Liver (tissue), 9 donors: Measurements from ENCODE around the gene METTL15. TPM values are rescaled to one million over a fixed set of nuclear protein-coding genes. Genes with fewer than 3 reads are reported as not detected.

Experiments used
- DNase-seq: peaks from one replicate; pipeline ENCODE4 v3.0.0-alpha.2; 2017; ENCODE audit warnings: low spot score
- H3K27ac ChIP-seq, 2 donors: one replicate each; pipeline ENCODE4 v1.7.0; 2013; ENCODE audit warnings: inconsistent platforms in 2 of 2, low read length in 2 of 2, control low read depth in 1 of 2, low read depth in 1 of 2, mild to moderate bottlenecking in 1 of 2
- H3K27me3 ChIP-seq, 4 donors: one replicate each; pipeline versions ENCODE4 v1.6.1 to v1.7.0; 2013; ENCODE audit warnings: low read length in 3 of 4, inconsistent platforms in 1 of 4, mild to moderate bottlenecking in 1 of 4, moderate library complexity in 1 of 4; ENCODE audit not compliant: control insufficient read depth in 4 of 4, insufficient read depth in 4 of 4
- H3K36me3 ChIP-seq, 4 donors: one replicate each; pipeline versions ENCODE4 v1.6.1 to v1.7.0; 2013; ENCODE audit warnings: low read length in 3 of 4, mild to moderate bottlenecking in 3 of 4, low read depth in 1 of 4, moderate library complexity in 1 of 4; ENCODE audit not compliant: control insufficient read depth in 4 of 4, insufficient read depth in 3 of 4
- H3K4me1 ChIP-seq, 4 donors: one replicate each; pipeline versions ENCODE4 v1.6.1 to v1.7.0; 2013; ENCODE audit warnings: low read length in 3 of 4, mild to moderate bottlenecking in 3 of 4, moderate library complexity in 1 of 4; ENCODE audit not compliant: control insufficient read depth in 4 of 4, insufficient read depth in 4 of 4
- H3K4me3 ChIP-seq, 3 donors: one replicate each; pipeline versions ENCODE4 v1.6.1 to v1.7.0; 2013; ENCODE audit warnings: low read length in 3 of 3, control low read depth in 1 of 3, low read depth in 1 of 3, mild to moderate bottlenecking in 1 of 3
- H3K9ac ChIP-seq, 2 donors: one replicate each; pipeline ENCODE4 v1.7.0; 2013; ENCODE audit warnings: low read length in 2 of 2, mild to moderate bottlenecking in 2 of 2, moderate library complexity in 2 of 2, control low read depth in 1 of 2, low read depth in 1 of 2
- H3K9me3 ChIP-seq, 4 donors: one replicate each; pipeline versions ENCODE4 v1.6.1 to v1.7.0; 2013; ENCODE audit warnings: low read length in 3 of 4; ENCODE audit not compliant: control insufficient read depth in 4 of 4
- FOXA1 ChIP-seq: IDR thresholded peaks from 2 replicates; pipeline ENCODE4 v1.6.1; 2016; ENCODE audit warnings: antibody characterized with exemption
- FOXA2 ChIP-seq: IDR thresholded peaks from 2 replicates; pipeline ENCODE4 v1.6.1; 2016; ENCODE audit warnings: antibody characterized with exemption
- GABPA ChIP-seq, 2 donors: IDR thresholded peaks in 1 of 2; conservative IDR thresholded peaks in 1 of 2; 2 replicates each; pipeline ENCODE4 v1.6.1; 2016; ENCODE audit warnings: antibody characterized with exemption in 2 of 2, mild to moderate bottlenecking in 1 of 2, moderate library complexity in 1 of 2
- HNF4A ChIP-seq, 2 donors: conservative IDR thresholded peaks; 2 replicates each; pipeline ENCODE4 v1.6.1; 2016; ENCODE audit warnings: antibody characterized with exemption in 2 of 2, mild to moderate bottlenecking in 2 of 2
- HNF4G ChIP-seq: IDR thresholded peaks from 2 replicates; pipeline ENCODE4 v1.6.1; 2016; ENCODE audit warnings: antibody characterized with exemption
- NR2F2 ChIP-seq: IDR thresholded peaks from 2 replicates; pipeline ENCODE4 v1.6.1; 2016; ENCODE audit warnings: antibody characterized with exemption
- RAD21 ChIP-seq, 2 donors: IDR thresholded peaks; 2 replicates each; pipeline ENCODE4 v1.6.1; 2016; ENCODE audit warnings: antibody characterized with exemption in 2 of 2, mild to moderate bottlenecking in 2 of 2
- RXRA ChIP-seq, 2 donors: IDR thresholded peaks; 2 replicates each; pipeline ENCODE4 v1.6.1; 2017 to 2018; ENCODE audit warnings: antibody characterized with exemption in 2 of 2, mild to moderate bottlenecking in 1 of 2
- SP1 ChIP-seq: IDR thresholded peaks from 2 replicates; pipeline ENCODE4 v1.6.1; 2018; ENCODE audit warnings: antibody characterized with exemption, mild to moderate bottlenecking
- TAF1 ChIP-seq: conservative IDR thresholded peaks from 2 replicates; pipeline ENCODE4 v1.6.1; 2016; ENCODE audit warnings: antibody characterized with exemption, mild to moderate bottlenecking
- YY1 ChIP-seq: IDR thresholded peaks from 2 replicates; pipeline ENCODE4 v1.6.1; 2016; ENCODE audit warnings: antibody characterized with exemption, mild to moderate bottlenecking
- WGBS: extraction: QIAGEN DNeasy Blood & Tissue Kit; methylation state at CpG from one replicate; pipeline ENCODE4 v1.1.7; 2013; 5-methylcytosine and 5-hydroxymethylcytosine counted together
- polyA plus RNA-seq, 2 donors: library from polyadenylated mRNA; stranded (reverse) in 1 of 2; unstranded in 1 of 2; fragments of 200-250 nt in 1 of 2; fragments of >200 nt in 1 of 2; fragmentation: Nextera tagmentation in 1 of 2; extraction: Ambion mirVana in 1 of 2; gene quantifications; one replicate each; pipeline versions ENCODE4 v1.2.1 to v1.2.3, GENCODE V29; 2013 to 2015
- total RNA-seq, 2 donors: library from RNA; depleted of rRNA; stranded (reverse); fragments of >200 nt; gene quantifications; one replicate each; pipeline ENCODE4 v1.2.3, GENCODE V29; 2014
- TF ChIP-seq, protein P1 (sequence below): IDR thresholded peaks from 2 replicates; pipeline ENCODE4 v1.6.1; 2016; ENCODE audit warnings: antibody characterized with exemption
- TF ChIP-seq, protein P2 (sequence below): IDR thresholded peaks from 2 replicates; pipeline ENCODE4 v1.6.1; 2016; ENCODE audit warnings: antibody characterized with exemption
- TF ChIP-seq, protein P3 (sequence below): fragments of 150-350 bp; IDR thresholded peaks from 2 replicates; pipeline ENCODE4 v1.5.1; 2017; ENCODE audit warnings: improper control_type of control experiment, low read depth, low read length; ENCODE audit not compliant: missing input control
- TF ChIP-seq, protein P4 (sequence below): IDR thresholded peaks from 2 replicates; pipeline ENCODE4 v1.6.1; 2016; ENCODE audit warnings: antibody characterized with exemption
- donor health status: healthy.
- donor health status: healthy.
- donor health status: healthy.
- donor health status: healthy.
- donor health status: healthy.

The METTL15 gene
- total and polyA plus RNA-seq, 4 donors = 4.1 to 11.5 (median 8.1) TPM

DNA sequence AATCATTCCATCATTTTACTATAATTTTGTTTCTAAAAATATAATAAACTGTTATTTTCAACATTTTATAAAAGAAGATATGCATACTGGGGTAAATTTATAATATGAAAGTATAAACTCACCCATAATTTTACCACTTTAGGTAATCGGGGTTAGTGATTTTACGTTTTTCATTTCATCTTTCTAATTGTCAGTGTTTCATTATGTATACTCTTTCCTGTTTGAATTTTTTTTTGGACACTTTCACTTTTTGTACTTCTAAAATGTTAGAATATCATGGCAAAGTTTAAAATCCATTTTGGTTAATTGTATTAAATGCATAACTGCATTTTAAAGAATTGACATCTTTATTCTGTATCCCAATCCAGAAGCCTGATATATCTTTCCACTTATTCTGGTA is 115.8 kb downstream of the METTL15 start:
- TF ChIP-seq, protein P1, sequence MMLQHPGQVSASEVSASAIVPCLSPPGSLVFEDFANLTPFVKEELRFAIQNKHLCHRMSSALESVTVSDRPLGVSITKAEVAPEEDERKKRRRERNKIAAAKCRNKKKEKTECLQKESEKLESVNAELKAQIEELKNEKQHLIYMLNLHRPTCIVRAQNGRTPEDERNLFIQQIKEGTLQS = no peak
- no peak for TF ChIP-seq HNF4A (conservative IDR thresholded peaks at IDR 0.05)
- no peak for TF ChIP-seq HNF4G
- TF ChIP-seq FOXA2 = no peak
- TF ChIP-seq TAF1 = no peak
- no peak for TF ChIP-seq RXRA (IDR thresholded peaks at IDR 0.05)
- no peak for TF ChIP-seq RAD21 (IDR thresholded peaks at IDR 0.05)
- no peaks in the 10 kb centered on the region for H3K27me3 ChIP-seq
- H3K36me3 ChIP-seq = no peaks in the 10 kb centered on the region
- H3K9ac ChIP-seq = no peak overlapping the region
- no peak for DNase-seq
- H3K4me1 ChIP-seq = no peaks in the 10 kb centered on the region
- WGBS = 92% methylated on average over 2 of the region's 2 CpGs
- no peak overlapping the region for H3K27ac ChIP-seq
- no peak overlapping the region for H3K4me3 ChIP-seq
- no peaks in the 10 kb centered on the region for H3K9me3 ChIP-seq

DNA sequence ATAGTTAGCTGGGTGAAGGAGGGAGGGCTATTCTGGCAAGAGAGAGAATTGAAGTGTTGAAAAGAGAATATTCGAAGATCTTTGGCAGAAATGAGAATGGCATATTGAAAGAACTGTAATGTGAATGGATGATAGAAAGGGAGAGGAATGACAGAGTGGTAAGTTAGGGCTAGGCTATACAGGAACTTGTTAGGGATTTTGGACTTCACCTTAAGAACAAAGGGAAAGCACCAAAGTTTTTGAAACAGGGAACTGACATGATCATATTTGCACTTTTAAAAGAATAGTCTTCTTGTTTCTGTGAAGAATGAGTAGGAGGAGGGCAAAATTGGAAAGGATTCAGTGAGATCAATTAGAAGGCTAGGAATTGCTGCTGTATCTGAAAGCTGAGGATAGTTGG is 119.3 kb downstream of the METTL15 start:
- TF ChIP-seq, protein P2, sequence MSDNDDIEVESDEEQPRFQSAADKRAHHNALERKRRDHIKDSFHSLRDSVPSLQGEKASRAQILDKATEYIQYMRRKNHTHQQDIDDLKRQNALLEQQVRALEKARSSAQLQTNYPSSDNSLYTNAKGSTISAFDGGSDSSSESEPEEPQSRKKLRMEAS = no peak
- TF ChIP-seq FOXA2 = no peak
- TF ChIP-seq NR2F2 = no peak
- TF ChIP-seq FOXA1 = no peak
- TF ChIP-seq GABPA (IDR thresholded peaks at IDR 0.05 in 1 of 2, conservative IDR thresholded peaks at IDR 0.05 in 1 of 2) = no peak
- TF ChIP-seq, protein P3, sequence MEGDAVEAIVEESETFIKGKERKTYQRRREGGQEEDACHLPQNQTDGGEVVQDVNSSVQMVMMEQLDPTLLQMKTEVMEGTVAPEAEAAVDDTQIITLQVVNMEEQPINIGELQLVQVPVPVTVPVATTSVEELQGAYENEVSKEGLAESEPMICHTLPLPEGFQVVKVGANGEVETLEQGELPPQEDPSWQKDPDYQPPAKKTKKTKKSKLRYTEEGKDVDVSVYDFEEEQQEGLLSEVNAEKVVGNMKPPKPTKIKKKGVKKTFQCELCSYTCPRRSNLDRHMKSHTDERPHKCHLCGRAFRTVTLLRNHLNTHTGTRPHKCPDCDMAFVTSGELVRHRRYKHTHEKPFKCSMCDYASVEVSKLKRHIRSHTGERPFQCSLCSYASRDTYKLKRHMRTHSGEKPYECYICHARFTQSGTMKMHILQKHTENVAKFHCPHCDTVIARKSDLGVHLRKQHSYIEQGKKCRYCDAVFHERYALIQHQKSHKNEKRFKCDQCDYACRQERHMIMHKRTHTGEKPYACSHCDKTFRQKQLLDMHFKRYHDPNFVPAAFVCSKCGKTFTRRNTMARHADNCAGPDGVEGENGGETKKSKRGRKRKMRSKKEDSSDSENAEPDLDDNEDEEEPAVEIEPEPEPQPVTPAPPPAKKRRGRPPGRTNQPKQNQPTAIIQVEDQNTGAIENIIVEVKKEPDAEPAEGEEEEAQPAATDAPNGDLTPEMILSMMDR = no peak
- TF ChIP-seq, protein P1 = no peak
- no peak for TF ChIP-seq TAF1
- TF ChIP-seq, protein P4, sequence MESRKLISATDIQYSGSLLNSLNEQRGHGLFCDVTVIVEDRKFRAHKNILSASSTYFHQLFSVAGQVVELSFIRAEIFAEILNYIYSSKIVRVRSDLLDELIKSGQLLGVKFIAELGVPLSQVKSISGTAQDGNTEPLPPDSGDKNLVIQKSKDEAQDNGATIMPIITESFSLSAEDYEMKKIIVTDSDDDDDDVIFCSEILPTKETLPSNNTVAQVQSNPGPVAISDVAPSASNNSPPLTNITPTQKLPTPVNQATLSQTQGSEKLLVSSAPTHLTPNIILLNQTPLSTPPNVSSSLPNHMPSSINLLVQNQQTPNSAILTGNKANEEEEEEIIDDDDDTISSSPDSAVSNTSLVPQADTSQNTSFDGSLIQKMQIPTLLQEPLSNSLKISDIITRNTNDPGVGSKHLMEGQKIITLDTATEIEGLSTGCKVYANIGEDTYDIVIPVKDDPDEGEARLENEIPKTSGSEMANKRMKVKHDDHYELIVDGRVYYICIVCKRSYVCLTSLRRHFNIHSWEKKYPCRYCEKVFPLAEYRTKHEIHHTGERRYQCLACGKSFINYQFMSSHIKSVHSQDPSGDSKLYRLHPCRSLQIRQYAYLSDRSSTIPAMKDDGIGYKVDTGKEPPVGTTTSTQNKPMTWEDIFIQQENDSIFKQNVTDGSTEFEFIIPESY = no peak
- no peak for TF ChIP-seq HNF4G
- no peak for TF ChIP-seq SP1
- TF ChIP-seq YY1 = no peak
- no peak for TF ChIP-seq RAD21 (IDR thresholded peaks at IDR 0.05)
- TF ChIP-seq HNF4A (conservative IDR thresholded peaks at IDR 0.05) = no peak

More for the DNA sequence above, 119.3 kb downstream of the METTL15 start:
- WGBS = 96% methylated on average over 1 of the region's 1 CpG
- H3K9me3 ChIP-seq = no peaks in the 10 kb centered on the region
- H3K9ac ChIP-seq = no peak overlapping the region
- H3K36me3 ChIP-seq = no peaks in the 10 kb centered on the region
- no peak overlapping the region for H3K27ac ChIP-seq
- DNase-seq = no peak
- no peaks in the 10 kb centered on the region for H3K27me3 ChIP-seq
- H3K4me3 ChIP-seq = no peak overlapping the region
- no peaks in the 10 kb centered on the region for H3K4me1 ChIP-seq
